Measurements from ENCODE around the gene TBK1.

The TBK1 gene

DNA sequence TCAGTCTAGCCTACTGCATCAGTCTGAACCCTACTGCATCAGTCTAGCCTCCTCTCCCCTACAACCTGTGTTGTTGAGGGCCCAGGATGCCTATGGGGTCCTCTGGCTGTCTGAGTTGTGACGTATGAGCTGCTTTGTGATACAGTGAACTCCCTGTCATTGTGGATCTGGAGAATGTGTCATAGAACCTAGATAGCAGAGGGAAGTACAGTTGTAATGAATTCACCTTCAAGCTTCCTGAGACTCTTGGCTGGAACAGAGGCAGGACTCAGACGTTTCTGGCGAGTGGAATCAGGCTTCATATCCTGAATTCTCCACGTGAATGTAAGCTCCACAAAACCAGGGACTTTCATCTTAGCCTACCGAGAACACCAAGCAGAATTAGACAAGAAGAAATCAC is 17.0 kb downstream of the TBK1 start:
- Histone ChIP-seq H3K4me3 (ENCODE audit: insufficient read depth, low read depth, low read length) (no peak overlapping the region), H3K9me3 (ENCODE audit: control insufficient read depth, low read length) (no peaks in the 10 kb centered on the region), H3K27ac (ENCODE audit: insufficient read depth, low read depth, low read length, poor library complexity, severe bottlenecking) (no peak overlapping the region), H3K36me3 (ENCODE audit: control insufficient read depth, insufficient read depth, low read length) (peaks cover 21% of the 10 kb centered on the region), H3K27me3 (ENCODE audit: control insufficient read depth, insufficient read depth, low read length, poor library complexity, severe bottlenecking) (no peaks in the 10 kb centered on the region), H3K4me1 (ENCODE audit: control insufficient read depth, insufficient read depth, low read length) (no peaks in the 10 kb centered on the region)
- WGBS, 2 experiments: 83 to 85% methylated on average over 5 of the region's 5 CpGs

GRCh38 chr12:64469455-64470142 is 17.7 kb downstream of the TBK1 start:
- Histone ChIP-seq H3K4me3 (ENCODE audit: insufficient read depth, low read depth, low read length) (no peak overlapping the region), H3K27me3 (ENCODE audit: control insufficient read depth, insufficient read depth, low read length, poor library complexity, severe bottlenecking) (no peaks in the 10 kb centered on the region), H3K27ac (ENCODE audit: insufficient read depth, low read depth, low read length, poor library complexity, severe bottlenecking) (no peak overlapping the region), H3K4me1 (ENCODE audit: control insufficient read depth, insufficient read depth, low read length) (no peaks in the 10 kb centered on the region), H3K9me3 (ENCODE audit: control insufficient read depth, low read length) (no peaks in the 10 kb centered on the region), H3K36me3 (ENCODE audit: control insufficient read depth, insufficient read depth, low read length) (peaks cover 22% of the 10 kb centered on the region)
- WGBS, 2 experiments: 95 to 98% methylated on average over 2 of the region's 2 CpGs

GRCh38 chr12:64470495-64470894 is 18.6 kb downstream of the TBK1 start:
- Histone ChIP-seq H3K27me3 (ENCODE audit: control insufficient read depth, insufficient read depth, low read length, poor library complexity, severe bottlenecking) (no peaks in the 10 kb centered on the region), H3K4me3 (ENCODE audit: insufficient read depth, low read depth, low read length) (no peak overlapping the region), H3K4me1 (ENCODE audit: control insufficient read depth, insufficient read depth, low read length) (no peaks in the 10 kb centered on the region), H3K36me3 (ENCODE audit: control insufficient read depth, insufficient read depth, low read length) (peaks cover 23% of the 10 kb centered on the region), H3K27ac (ENCODE audit: insufficient read depth, low read depth, low read length, poor library complexity, severe bottlenecking) (no peak overlapping the region), H3K9me3 (ENCODE audit: control insufficient read depth, low read length) (no peaks in the 10 kb centered on the region)
- 93 to 100% methylated on average over 1 to 2 of the region's 2 CpGs for WGBS, 2 experiments

- Histone ChIP-seq H3K27ac (ENCODE audit: insufficient read depth, low read depth, low read length, poor library complexity, severe bottlenecking) (no peak overlapping the region), H3K9me3 (ENCODE audit: control insufficient read depth, low read length) (no peaks in the 10 kb centered on the region), H3K27me3 (ENCODE audit: control insufficient read depth, insufficient read depth, low read length, poor library complexity, severe bottlenecking) (no peaks in the 10 kb centered on the region), H3K36me3 (ENCODE audit: control insufficient read depth, insufficient read depth, low read length) (peaks cover 37% of the 10 kb centered on the region), H3K4me3 (ENCODE audit: insufficient read depth, low read depth, low read length) (no peak overlapping the region), H3K4me1 (ENCODE audit: control insufficient read depth, insufficient read depth, low read length) (no peaks in the 10 kb centered on the region)
- WGBS, 2 experiments: 89 to 97% methylated on average over 2 of the region's 2 CpGs
These were observed 21.3 kb downstream of the TBK1 start for GRCh38 chr12:64473176-64473575.

DNA sequence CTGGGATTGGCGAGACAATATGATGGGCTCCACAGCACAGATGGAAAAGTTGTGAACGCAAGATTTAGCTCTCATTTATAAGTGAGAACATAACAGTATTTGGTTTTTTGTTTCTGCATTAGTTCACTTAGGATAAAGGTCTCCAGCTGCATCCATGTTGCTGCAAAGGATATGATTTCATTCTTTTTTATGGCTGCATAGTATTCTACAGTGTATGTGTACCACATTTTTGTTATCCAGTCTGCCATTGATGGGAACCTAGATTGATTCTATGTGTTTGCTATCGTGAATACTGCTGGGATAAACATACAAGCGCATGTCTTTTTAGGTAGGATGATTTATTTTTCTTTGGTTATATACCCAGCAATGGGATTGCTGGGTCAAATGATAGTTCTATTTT is 23.6 kb downstream of the TBK1 start:
- Histone ChIP-seq H3K27me3 (ENCODE audit: control insufficient read depth, insufficient read depth, low read length, poor library complexity, severe bottlenecking) (no peaks in the 10 kb centered on the region), H3K4me3 (ENCODE audit: insufficient read depth, low read depth, low read length) (no peak overlapping the region), H3K36me3 (ENCODE audit: control insufficient read depth, insufficient read depth, low read length) (peaks cover 36% of the 10 kb centered on the region), H3K27ac (ENCODE audit: insufficient read depth, low read depth, low read length, poor library complexity, severe bottlenecking) (no peak overlapping the region), H3K4me1 (ENCODE audit: control insufficient read depth, insufficient read depth, low read length) (no peaks in the 10 kb centered on the region), H3K9me3 (ENCODE audit: control insufficient read depth, low read length) (no peaks in the 10 kb centered on the region)
- 96 to 99% methylated on average over 4 of the region's 4 CpGs for WGBS, 2 experiments

DNA sequence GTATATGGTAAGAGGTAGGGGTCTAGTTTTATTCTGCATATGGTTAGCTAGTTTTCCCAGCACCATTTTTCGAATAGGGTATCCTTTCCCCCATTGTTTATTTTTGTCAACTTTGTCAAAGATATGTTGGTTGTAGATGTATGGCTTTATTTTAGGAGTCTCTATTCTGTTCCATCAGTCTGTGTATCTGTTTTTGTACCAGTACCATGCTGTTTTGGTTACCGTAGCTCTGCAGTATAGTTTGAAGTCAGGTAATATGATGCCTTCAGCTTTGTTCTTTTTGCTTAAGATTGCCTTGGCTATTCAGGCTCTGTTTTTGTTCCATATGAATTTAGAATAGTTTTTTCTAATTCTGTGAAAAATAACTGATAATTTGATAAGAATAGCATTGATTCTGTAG is 24.9 kb downstream of the TBK1 start:
- Histone ChIP-seq H3K27me3 (ENCODE audit: control insufficient read depth, insufficient read depth, low read length, poor library complexity, severe bottlenecking) (no peaks in the 10 kb centered on the region), H3K36me3 (ENCODE audit: control insufficient read depth, insufficient read depth, low read length) (peaks cover 35% of the 10 kb centered on the region), H3K9me3 (ENCODE audit: control insufficient read depth, low read length) (no peaks in the 10 kb centered on the region), H3K4me1 (ENCODE audit: control insufficient read depth, insufficient read depth, low read length) (no peaks in the 10 kb centered on the region), H3K4me3 (ENCODE audit: insufficient read depth, low read depth, low read length) (no peak overlapping the region), H3K27ac (ENCODE audit: insufficient read depth, low read depth, low read length, poor library complexity, severe bottlenecking) (no peak overlapping the region)
- 97 to 100% methylated on average over 2 of the region's 2 CpGs for WGBS, 2 experiments

GRCh38 chr12:64478661-64479060 is 26.7 kb downstream of the TBK1 start:
- Histone ChIP-seq H3K27me3 (ENCODE audit: control insufficient read depth, insufficient read depth, low read length, poor library complexity, severe bottlenecking) (no peaks in the 10 kb centered on the region), H3K36me3 (ENCODE audit: control insufficient read depth, insufficient read depth, low read length) (peaks cover 28% of the 10 kb centered on the region), H3K4me3 (ENCODE audit: insufficient read depth, low read depth, low read length) (no peak overlapping the region), H3K4me1 (ENCODE audit: control insufficient read depth, insufficient read depth, low read length) (no peaks in the 10 kb centered on the region), H3K27ac (ENCODE audit: insufficient read depth, low read depth, low read length, poor library complexity, severe bottlenecking) (no peak overlapping the region), H3K9me3 (ENCODE audit: control insufficient read depth, low read length) (no peaks in the 10 kb centered on the region)

GRCh38 chr12:64480148-64480547 is 28.2 kb downstream of the TBK1 start:
- WGBS, 2 experiments: 86 to 100% methylated on average over 1 of the region's 1 CpG
- no peak overlapping the region for H3K4me3 ChIP-seq (ENCODE audit: insufficient read depth, low read depth, low read length)
- H3K36me3 ChIP-seq (ENCODE audit: control insufficient read depth, insufficient read depth, low read length): peaks cover 22% of the 10 kb centered on the region

GRCh38 chr12:64486657-64487056 is 34.7 kb downstream of the TBK1 start:
- Histone ChIP-seq H3K36me3 (ENCODE audit: control insufficient read depth, insufficient read depth, low read length) (peaks cover 7% of the 10 kb centered on the region), H3K27ac (ENCODE audit: insufficient read depth, low read depth, low read length, poor library complexity, severe bottlenecking) (no peak overlapping the region), H3K27me3 (ENCODE audit: control insufficient read depth, insufficient read depth, low read length, poor library complexity, severe bottlenecking) (no peaks in the 10 kb centered on the region), H3K9me3 (ENCODE audit: control insufficient read depth, low read length) (no peaks in the 10 kb centered on the region), H3K4me3 (ENCODE audit: insufficient read depth, low read depth, low read length) (no peak overlapping the region), H3K4me1 (ENCODE audit: control insufficient read depth, insufficient read depth, low read length) (no peaks in the 10 kb centered on the region)
- WGBS, 2 experiments: 89 to 92% methylated on average over 1 to 2 of the region's 3 CpGs

More at GRCh38 chr12:64480148-64480547, 28.2 kb downstream of the TBK1 start:
- Histone ChIP-seq H3K9me3 (ENCODE audit: control insufficient read depth, low read length) (no peaks in the 10 kb centered on the region), H3K4me1 (ENCODE audit: control insufficient read depth, insufficient read depth, low read length) (no peaks in the 10 kb centered on the region), H3K27me3 (ENCODE audit: control insufficient read depth, insufficient read depth, low read length, poor library complexity, severe bottlenecking) (no peaks in the 10 kb centered on the region), H3K27ac (ENCODE audit: insufficient read depth, low read depth, low read length, poor library complexity, severe bottlenecking) (no peak overlapping the region)

DNA sequence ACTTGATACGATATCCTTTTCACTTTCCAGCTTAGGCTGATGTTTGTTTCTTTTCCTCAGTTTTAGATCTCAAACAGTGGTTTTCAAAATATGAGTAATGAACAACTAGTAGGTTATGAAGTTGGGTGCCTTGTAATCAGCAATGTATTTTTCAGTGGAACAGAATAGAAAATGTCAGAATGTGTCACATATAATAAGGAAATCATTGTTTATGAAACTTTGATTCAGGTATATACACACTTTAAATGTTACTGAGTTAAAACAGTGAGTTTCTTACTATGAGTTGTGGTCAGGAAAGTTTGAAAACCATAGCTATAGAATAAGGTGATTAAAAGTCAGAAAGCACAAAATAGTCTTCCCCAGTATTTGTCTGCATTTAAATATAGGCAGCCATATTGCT is 39.8 kb downstream of the TBK1 start:
- Histone ChIP-seq H3K9me3 (ENCODE audit: control insufficient read depth, low read length) (no peaks in the 10 kb centered on the region), H3K27ac (ENCODE audit: insufficient read depth, low read depth, low read length, poor library complexity, severe bottlenecking) (no peak overlapping the region), H3K4me3 (ENCODE audit: insufficient read depth, low read depth, low read length) (no peak overlapping the region), H3K4me1 (ENCODE audit: control insufficient read depth, insufficient read depth, low read length) (no peaks in the 10 kb centered on the region), H3K27me3 (ENCODE audit: control insufficient read depth, insufficient read depth, low read length, poor library complexity, severe bottlenecking) (no peaks in the 10 kb centered on the region), H3K36me3 (ENCODE audit: control insufficient read depth, insufficient read depth, low read length) (peaks cover 10% of the 10 kb centered on the region)
- 100% methylated on average over 1 of the region's 1 CpG for WGBS, 2 experiments

GRCh38 chr12:64493513-64493912 is 41.6 kb downstream of the TBK1 start:
- H3K36me3 ChIP-seq (ENCODE audit: control insufficient read depth, insufficient read depth, low read length): peaks cover 12% of the 10 kb centered on the region
- WGBS, 2 experiments: 92 to 93% methylated on average over 3 of the region's 3 CpGs
- no peak overlapping the region for H3K4me3 ChIP-seq (ENCODE audit: insufficient read depth, low read depth, low read length)
- H3K4me1 ChIP-seq (ENCODE audit: control insufficient read depth, insufficient read depth, low read length): no peaks in the 10 kb centered on the region
- H3K9me3 ChIP-seq (ENCODE audit: control insufficient read depth, low read length): no peaks in the 10 kb centered on the region
- no peaks in the 10 kb centered on the region for H3K27me3 ChIP-seq (ENCODE audit: control insufficient read depth, insufficient read depth, low read length, poor library complexity, severe bottlenecking)
- H3K27ac ChIP-seq (ENCODE audit: insufficient read depth, low read depth, low read length, poor library complexity, severe bottlenecking): no peak overlapping the region

Measured in ectodermal cell (in vitro differentiated cells).